CD4-positive, alpha-beta memory T cell (primary cell): Measurements from ENCODE around the gene OLR1. TPM values are rescaled to one million over a fixed set of nuclear protein-coding genes. Genes with fewer than 3 reads are reported as not detected.

Experiments
- CTCF ChIA-PET: fragments of 350-600 bp; sonication (Branson Sonifier 250); formaldehyde crosslinking; loops from one replicate; lab custom pipeline; 2021; ENCODE audit warnings: inconsistent platforms; ENCODE audit not compliant: partially characterized antibody; lab: Charles Lee
- POLR2A ChIA-PET: fragments of 350-600 bp; sonication (Branson Sonifier 250); formaldehyde crosslinking; loops from one replicate; lab custom pipeline; 2021; ENCODE audit not compliant: partially characterized antibody; lab: Charles Lee
- DNase-seq, 5 donors: peaks; one replicate each; pipeline versions ENCODE4 v3.0.0 to v3.0.0-alpha.2; 2020 to 2022; ENCODE audit warnings: mixed read lengths in 1 of 5
- H3K27ac ChIP-seq: one replicate; pipeline ENCODE4 v1.7.0; 2013; ENCODE audit warnings: low read depth, low read length
- H3K27me3 ChIP-seq: 2 replicates; pipeline ENCODE4 v1.7.0; 2013; ENCODE audit warnings: mild to moderate bottlenecking, low read length, moderate library complexity; ENCODE audit not compliant: insufficient read depth
- H3K36me3 ChIP-seq: 2 replicates; pipeline ENCODE4 v1.7.0; 2013; ENCODE audit warnings: mild to moderate bottlenecking, low read length, moderate library complexity; ENCODE audit not compliant: insufficient read depth
- H3K4me1 ChIP-seq: 2 replicates; pipeline ENCODE4 v1.7.0; 2013; ENCODE audit warnings: mild to moderate bottlenecking, low read length, moderate library complexity; ENCODE audit not compliant: insufficient read depth
- H3K4me3 ChIP-seq, 2 donors: one replicate each; pipeline ENCODE4 v1.7.0; 2013; ENCODE audit warnings: low read length in 2 of 2, mild to moderate bottlenecking in 1 of 2
- H3K9me3 ChIP-seq, 2 donors: one replicate each; pipeline ENCODE4 v1.7.0; 2013; ENCODE audit warnings: low read length in 2 of 2, control low read depth in 1 of 2; ENCODE audit not compliant: control insufficient read depth in 1 of 2
- H3K27ac Mint-ChIP-seq, 7 donors: one replicate each; pipeline ENCODE4 v1.8.0; 2020 to 2021; ENCODE audit warnings: mixed read lengths in 7 of 7, mild to moderate bottlenecking in 6 of 7, inconsistent platforms in 3 of 7, moderate library complexity in 3 of 7
- H3K27me3 Mint-ChIP-seq, 2 donors: one replicate each; pipeline ENCODE4 v1.8.0; 2020 to 2021; ENCODE audit warnings: mixed read lengths in 2 of 2
- H3K36me3 Mint-ChIP-seq, 2 donors: one replicate each; pipeline ENCODE4 v1.8.0; 2020 to 2021; ENCODE audit warnings: mixed read lengths in 2 of 2, inconsistent platforms in 1 of 2, mild to moderate bottlenecking in 1 of 2
- H3K4me1 Mint-ChIP-seq, 4 donors: one replicate each; pipeline ENCODE4 v1.8.0; 2020 to 2021; ENCODE audit warnings: mixed read lengths in 4 of 4, mild to moderate bottlenecking in 1 of 4
- H3K4me3 Mint-ChIP-seq, 8 donors: one replicate each; pipeline ENCODE4 v1.8.0; 2020 to 2021; ENCODE audit warnings: mixed read lengths in 8 of 8, mild to moderate bottlenecking in 7 of 8, moderate library complexity in 6 of 8, inconsistent platforms in 3 of 8
- H3K9me3 Mint-ChIP-seq, 8 donors: one replicate each; pipeline ENCODE4 v1.8.0; 2020 to 2021; ENCODE audit warnings: mixed read lengths in 8 of 8, mild to moderate bottlenecking in 5 of 8, inconsistent platforms in 3 of 8, moderate library complexity in 1 of 8
- intact Hi-C: fragments of 100-400 bp; cut with micrococcal nuclease; formaldehyde crosslinking; loops from one replicate; pipeline ENCODE4 v1.15.1; 2023
- polyA plus RNA-seq, 2 donors: library from polyadenylated mRNA; unstranded; fragments of 300-500 nt; fragmentation: Illumina TruSeq; gene quantifications; one replicate each; pipeline ENCODE4 v1.2.3, GENCODE V29; 2021
- total RNA-seq, 2 experiments: library from RNA; stranded (reverse); gene quantifications; one replicate each; pipeline ENCODE4 v1.2.3, GENCODE V29; 2021

OLR1 gene
- total and polyA plus RNA-seq, 4 experiments from 2014 or later = 0.42 TPM; not detected in 3

- Mint-ChIP-seq H3K27ac (no peak overlapping the region), H3K36me3 (peaks cover 0 to 3% of the 10 kb centered on the region in 2 donors), H3K27me3 (peaks cover 1% of the 10 kb centered on the region in 2 donors), H3K4me1 (no peaks in the 10 kb centered on the region), H3K4me3 (no peak overlapping the region), H3K9me3 (peaks cover 0 to 4% (median 0%) of the 10 kb centered on the region in 8 donors)
- no peaks in the 10 kb centered on the region for H3K27me3 ChIP-seq
- H3K4me3 ChIP-seq = no peak overlapping the region
- H3K36me3 ChIP-seq = no peaks in the 10 kb centered on the region
- ChIA-PET POLR2A (no interaction called here), CTCF (no interaction called here)
- H3K27ac ChIP-seq = no peak overlapping the region
- DNase-seq = no peak
- no peaks in the 10 kb centered on the region for H3K9me3 ChIP-seq
- no peaks in the 10 kb centered on the region for H3K4me1 ChIP-seq
- intact Hi-C loops = no loop called here
Observed at GRCh38 chr12:10122689-10123088, 49.2 kb downstream of the OLR1 start.

- Histone ChIP-seq H3K27ac (no peak overlapping the region), H3K9me3 (no peaks in the 10 kb centered on the region), H3K27me3 (no peaks in the 10 kb centered on the region), H3K4me1 (no peaks in the 10 kb centered on the region), H3K4me3 (no peak overlapping the region), H3K36me3 (no peaks in the 10 kb centered on the region)
- Mint-ChIP-seq H3K4me3 (no peak overlapping the region), H3K9me3 (peaks cover 0 to 4% (median 0%) of the 10 kb centered on the region in 8 donors), H3K36me3 (peaks cover 0 to 3% of the 10 kb centered on the region in 2 donors), H3K27me3 (peaks cover 0 to 1% of the 10 kb centered on the region in 2 donors), H3K27ac (peak overlapping the region in 1 of 7 donors; percentile 1), H3K4me1 (no peaks in the 10 kb centered on the region)
- no peak for DNase-seq
- intact Hi-C loops = no loop called here
- ChIA-PET POLR2A (no interaction called here), CTCF (no interaction called here)
Observed at GRCh38 chr12:10121278-10121677, 50.7 kb downstream of the OLR1 start.

DNA sequence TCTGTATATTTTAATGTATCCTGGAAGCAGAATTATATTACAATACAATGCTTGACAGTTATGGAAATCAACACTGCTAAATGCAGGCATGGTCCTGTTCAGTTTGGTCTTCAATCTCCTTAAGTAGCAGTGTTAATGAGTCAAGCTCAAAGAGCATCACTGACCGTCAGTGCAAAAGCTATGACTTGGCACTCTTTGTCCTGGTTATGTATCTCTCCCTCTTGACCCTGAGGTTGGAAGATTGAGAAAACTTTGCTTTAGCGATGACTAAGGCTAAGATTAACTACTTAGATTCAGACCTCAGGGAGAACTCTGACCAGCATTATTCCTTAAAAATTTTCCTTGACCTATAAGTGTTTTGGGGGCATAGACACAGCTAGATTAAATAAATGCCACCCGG is 52.9 kb downstream of the OLR1 start:
- Mint-ChIP-seq H3K4me1 (no peaks in the 10 kb centered on the region), H3K9me3 (peaks cover 0 to 4% (median 0%) of the 10 kb centered on the region in 8 donors), H3K4me3 (no peak overlapping the region), H3K27me3 (peaks cover 0 to 1% of the 10 kb centered on the region in 2 donors), H3K27ac (no peak overlapping the region), H3K36me3 (peaks cover 0 to 3% of the 10 kb centered on the region in 2 donors)
- H3K36me3 ChIP-seq = no peaks in the 10 kb centered on the region
- H3K27me3 ChIP-seq = no peaks in the 10 kb centered on the region
- no peaks in the 10 kb centered on the region for H3K9me3 ChIP-seq
- no peaks in the 10 kb centered on the region for H3K4me1 ChIP-seq
- no peak for DNase-seq
- no peak overlapping the region for H3K27ac ChIP-seq
- no peak overlapping the region for H3K4me3 ChIP-seq
- intact Hi-C loops = no loop called here
- ChIA-PET POLR2A (no interaction called here), CTCF (interaction anchor here (0.5 kb wide), 1 partner anchor 87 kb away, joined by 3 read pairs; no protein-coding TSS in a partner anchor)

GRCh38 chr12:10115890-10116289 is 56.0 kb downstream of the OLR1 start:
- no peaks in the 10 kb centered on the region for H3K27me3 ChIP-seq
- POLR2A ChIA-PET = no interaction called here
- H3K27ac ChIP-seq = no peak overlapping the region
- no peaks in the 10 kb centered on the region for H3K4me1 Mint-ChIP-seq
- DNase-seq = no peak
- no peaks in the 10 kb centered on the region for H3K4me1 ChIP-seq
- peaks cover 0 to 2% of the 10 kb centered on the region in 2 donors for H3K27me3 Mint-ChIP-seq
- intact Hi-C loops = no loop called here
- H3K36me3 ChIP-seq = no peaks in the 10 kb centered on the region
- H3K27ac Mint-ChIP-seq = no peak overlapping the region
- H3K4me3 ChIP-seq = no peak overlapping the region
- H3K36me3 Mint-ChIP-seq = peaks cover 0 to 3% of the 10 kb centered on the region in 2 donors
- peaks cover 0 to 4% (median 0%) of the 10 kb centered on the region in 8 donors for H3K9me3 Mint-ChIP-seq
- H3K4me3 Mint-ChIP-seq = no peak overlapping the region
- CTCF ChIA-PET = interaction anchor here (1.4 kb wide), 1 partner anchor 38 kb away, joined by 3 read pairs; no protein-coding TSS in a partner anchor
- H3K9me3 ChIP-seq = no peaks in the 10 kb centered on the region

- CTCF ChIA-PET = interaction anchor here (1.4 kb wide), 1 partner anchor 38 kb away, joined by 3 read pairs; no protein-coding TSS in a partner anchor
- no peak overlapping the region for H3K27ac Mint-ChIP-seq
- no peak overlapping the region for H3K27ac ChIP-seq
- no peak for DNase-seq
- H3K4me3 ChIP-seq = no peak overlapping the region
- peaks cover 0 to 5% of the 10 kb centered on the region in 2 donors for H3K27me3 Mint-ChIP-seq
- intact Hi-C loops = no loop called here
- H3K36me3 ChIP-seq = no peaks in the 10 kb centered on the region
- no peaks in the 10 kb centered on the region for H3K4me1 ChIP-seq
- no peaks in the 10 kb centered on the region for H3K4me1 Mint-ChIP-seq
- H3K9me3 ChIP-seq = no peaks in the 10 kb centered on the region
- POLR2A ChIA-PET = no interaction called here
- no peak overlapping the region for H3K4me3 Mint-ChIP-seq
- H3K36me3 Mint-ChIP-seq = peaks cover 0 to 3% of the 10 kb centered on the region in 2 donors
- H3K27me3 ChIP-seq = no peaks in the 10 kb centered on the region
- peaks cover 0 to 4% (median 0%) of the 10 kb centered on the region in 8 donors for H3K9me3 Mint-ChIP-seq
Observed at GRCh38 chr12:10115311-10115710, 56.6 kb downstream of the OLR1 start.

DNA sequence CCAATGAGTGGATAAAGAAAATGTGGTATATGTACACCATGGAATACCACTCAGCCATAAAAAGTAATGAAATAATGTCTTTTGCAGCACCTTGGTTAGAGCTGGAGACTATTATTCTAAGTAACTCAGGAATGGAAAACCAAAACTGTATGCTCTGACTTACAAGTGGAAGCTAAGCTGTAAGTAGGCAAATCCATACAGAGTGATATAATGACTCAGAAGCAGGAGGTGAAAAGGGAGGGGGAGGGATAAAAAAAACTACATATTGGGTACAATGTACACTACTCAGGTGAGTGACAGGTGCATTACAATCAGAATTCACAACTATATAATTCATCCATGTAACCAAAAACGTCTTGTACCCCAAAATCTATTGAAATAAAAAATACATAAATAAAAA is 58.0 kb downstream of the OLR1 start:
- H3K4me3 Mint-ChIP-seq = no peak overlapping the region
- H3K9me3 Mint-ChIP-seq = peaks cover 0 to 2% (median 0%) of the 10 kb centered on the region in 8 donors
- H3K27me3 Mint-ChIP-seq = peaks cover 0 to 5% of the 10 kb centered on the region in 2 donors
- Histone ChIP-seq H3K4me1 (no peaks in the 10 kb centered on the region), H3K4me3 (no peak overlapping the region), H3K9me3 (no peaks in the 10 kb centered on the region), H3K27ac (no peak overlapping the region), H3K27me3 (no peaks in the 10 kb centered on the region), H3K36me3 (no peaks in the 10 kb centered on the region)
- DNase-seq = no peak
- intact Hi-C loops = no loop called here
- H3K4me1 Mint-ChIP-seq = no peaks in the 10 kb centered on the region
- H3K36me3 Mint-ChIP-seq = no peaks in the 10 kb centered on the region
- H3K27ac Mint-ChIP-seq = no peak overlapping the region
- ChIA-PET CTCF (no interaction called here), POLR2A (no interaction called here)

DNA sequence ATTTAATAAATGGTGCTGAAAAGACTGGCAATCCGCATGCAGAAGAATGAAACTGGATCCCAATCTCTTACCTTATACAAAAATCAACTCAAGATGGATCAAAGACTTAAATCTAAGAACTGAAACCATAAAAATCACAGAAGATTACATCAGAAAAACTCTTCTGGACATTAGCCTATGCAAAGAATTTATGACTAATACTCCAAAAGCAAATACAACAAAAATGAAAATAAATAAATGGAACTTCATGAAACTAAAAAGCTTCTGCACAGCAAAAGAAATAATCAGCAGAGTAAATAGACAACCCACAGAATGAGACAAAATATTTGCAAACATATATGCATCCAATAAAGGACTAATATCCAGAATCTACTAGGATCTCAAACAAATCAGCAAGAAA is 58.9 kb downstream of the OLR1 start:
- ChIA-PET CTCF (no interaction called here), POLR2A (no interaction called here)
- Histone ChIP-seq H3K9me3 (no peaks in the 10 kb centered on the region), H3K27ac (no peak overlapping the region), H3K36me3 (no peaks in the 10 kb centered on the region), H3K27me3 (no peaks in the 10 kb centered on the region), H3K4me1 (no peaks in the 10 kb centered on the region), H3K4me3 (no peak overlapping the region)
- H3K4me3 Mint-ChIP-seq = no peak overlapping the region
- peaks cover 2 to 5% of the 10 kb centered on the region in 2 donors for H3K27me3 Mint-ChIP-seq
- no peak overlapping the region for H3K27ac Mint-ChIP-seq
- H3K9me3 Mint-ChIP-seq = peaks cover 0 to 3% (median 0%) of the 10 kb centered on the region in 8 donors
- no peak for DNase-seq
- intact Hi-C loops = no loop called here
- no peaks in the 10 kb centered on the region for H3K36me3 Mint-ChIP-seq
- H3K4me1 Mint-ChIP-seq = no peaks in the 10 kb centered on the region
